Endothelial cell of umbilical vein (primary cell): ENCODE data around the gene FAM83D. TPM values are rescaled to one million over a fixed set of nuclear protein-coding genes. Genes with fewer than 3 reads are reported as not detected.
A peak's percentile ranks its signal among the peaks of the same experiment; 100 is the strongest.

Experiments used
- BruUV-seq: library from RNA; stranded (reverse); fragments of 400-500 nt; replicated peaks from 2 replicates; lab custom pipeline; 2021; lab: Mats Ljungman, UMichigan
- CTCF ChIA-PET: fragments of 300-600, 350-600 bp; sonication (Branson Sonifier 250); formaldehyde crosslinking; loops from one replicate; lab custom pipeline; 2021; ENCODE audit warnings: antibody characterized with exemption, inconsistent platforms; lab: Charles Lee
- POLR2A ChIA-PET: fragments of 300-600, 350-600 bp; sonication (Branson Sonifier 250); formaldehyde crosslinking; loops from one replicate; lab custom pipeline; 2021; ENCODE audit warnings: antibody characterized with exemption, inconsistent platforms; lab: Charles Lee
- DNase-seq: peaks from one replicate; pipeline ENCODE4 v3.0.0-alpha.2; 2011; ENCODE audit warnings: low read depth, low spot score
- FAIRE-seq: peaks from 2 replicates; lab custom pipeline; 2011; peaks lifted over from hg19 to GRCh38; lab: Jason Lieb, UNC
- H2AFZ ChIP-seq: 2 replicates; pipeline ENCODE4 v1.6.0; 2012; ENCODE audit warnings: low read depth, low read length, control low read depth, inconsistent platforms
- H3K27ac ChIP-seq: 2 replicates; pipeline ENCODE4 v1.5.1; 2011; ENCODE audit warnings: low read depth, mild to moderate bottlenecking, control low read depth, low read length, moderate library complexity; ENCODE audit not compliant: insufficient read depth
- H3K27me3 ChIP-seq, 2 experiments: 2 replicates each; pipeline versions ENCODE4 v1.6.0 to v1.6.1; 2011; ENCODE audit warnings: low read length in 2 of 2, mixed read lengths in 1 of 2; ENCODE audit not compliant: control insufficient read depth in 2 of 2, insufficient read depth in 2 of 2
- H3K36me3 ChIP-seq, 2 experiments: 2 replicates in 1 of 2; 3 replicates in 1 of 2; pipeline ENCODE4 v1.5.1; 2011; ENCODE audit warnings: low read length in 2 of 2, mild to moderate bottlenecking in 1 of 2, moderate library complexity in 1 of 2; ENCODE audit not compliant: control insufficient read depth in 2 of 2, insufficient read depth in 2 of 2; ENCODE audit errors: extremely low read depth in 1 of 2
- H3K4me1 ChIP-seq: 3 replicates; pipeline ENCODE4 v1.5.1; 2011; ENCODE audit warnings: mild to moderate bottlenecking, low read length; ENCODE audit not compliant: control insufficient read depth, insufficient read depth; ENCODE audit errors: extremely low read depth
- H3K4me2 ChIP-seq: 2 replicates; pipeline ENCODE4 v1.6.1; 2011; ENCODE audit warnings: low read length, control low read depth, mixed read lengths; ENCODE audit not compliant: insufficient read depth
- H3K4me3 ChIP-seq, 3 experiments: fragments of 200-600 bp in 1 of 3; sonication (generic), shearing (Covaris generic) in 1 of 3; replicated peaks in 1 of 3; 2 replicates each; pipeline ENCODE4 v1.5.1; 2011 to 2016; ENCODE audit warnings: control low read depth in 3 of 3, low read length in 3 of 3, mild to moderate bottlenecking in 2 of 3, inconsistent platforms in 1 of 3, low read depth in 1 of 3, moderate library complexity in 1 of 3; ENCODE audit not compliant: insufficient read depth in 1 of 3
- H3K79me2 ChIP-seq: 2 replicates; pipeline ENCODE4 v1.6.0; 2012; ENCODE audit warnings: low read length, inconsistent platforms; ENCODE audit not compliant: control insufficient read depth, insufficient read depth
- H3K9ac ChIP-seq: replicated peaks from 2 replicates; pipeline ENCODE3; 2011; ENCODE audit warnings: low read length, control low read depth; ENCODE audit not compliant: insufficient read depth; ENCODE audit errors: extremely low read depth
- H3K9me1 ChIP-seq: replicated peaks from 3 replicates; pipeline ENCODE4 v1.6.0; 2011; ENCODE audit warnings: mild to moderate bottlenecking, low read length; ENCODE audit not compliant: control insufficient read depth, insufficient read depth; ENCODE audit errors: extremely low read depth
- H3K9me3 ChIP-seq: replicated peaks from 2 replicates; pipeline ENCODE4 v1.5.1; 2012; ENCODE audit warnings: low read length, inconsistent platforms; ENCODE audit not compliant: control insufficient read depth, insufficient read depth
- H4K20me1 ChIP-seq: replicated peaks from 2 replicates; pipeline ENCODE3; 2011; ENCODE audit warnings: mild to moderate bottlenecking, low read length; ENCODE audit not compliant: control insufficient read depth, insufficient read depth; ENCODE audit errors: extremely low read depth
- CTCF ChIP-seq, 2 donors: IDR thresholded peaks; 1 replicate in 1 of 2; 2 replicates in 1 of 2; pipeline ENCODE4 v1.5.1; 2011; ENCODE audit warnings: low read length in 2 of 2, mild to moderate bottlenecking in 2 of 2, moderate library complexity in 2 of 2, control low read depth in 1 of 2, inconsistent platforms in 1 of 2, low read depth in 1 of 2; ENCODE audit not compliant: insufficient read depth in 1 of 2; ENCODE audit errors: extremely low read depth in 1 of 2
- EZH2 ChIP-seq: IDR thresholded peaks from 2 replicates; pipeline ENCODE4 v1.6.1; 2012; ENCODE audit warnings: borderline replicate concordance, low read depth, mild to moderate bottlenecking, moderate library complexity, low read length, inconsistent platforms; ENCODE audit not compliant: severe bottlenecking
- JUN ChIP-seq: IDR thresholded peaks from 2 replicates; pipeline ENCODE4 v1.6.1; 2011; ENCODE audit warnings: borderline replicate concordance, low read depth; ENCODE audit not compliant: insufficient read length, insufficient read depth
- MAX ChIP-seq: IDR thresholded peaks from 2 replicates; pipeline ENCODE4 v1.6.1; 2011; ENCODE audit not compliant: insufficient read depth, insufficient read length
- MYC ChIP-seq: IDR thresholded peaks from one replicate; pipeline ENCODE4 v1.6.1; 2011; ENCODE audit warnings: mild to moderate bottlenecking, low read depth, low read length
- POLR2A ChIP-seq: IDR thresholded peaks from 2 replicates; pipeline ENCODE4 v1.6.1; 2012; ENCODE audit warnings: low read depth, mild to moderate bottlenecking, control low read depth, low read length
- POLR2AphosphoS5 ChIP-seq: IDR thresholded peaks from 2 replicates; pipeline ENCODE4 v1.6.1; 2012; ENCODE audit warnings: low read depth, mild to moderate bottlenecking, control low read depth, low read length, moderate library complexity; ENCODE audit not compliant: insufficient read depth
- dilution Hi-C: fragments of 300-500 bp; cut with MboI; formaldehyde crosslinking; loops from one replicate; pipeline ENCODE4 v1.15.0; 2019; ENCODE audit warnings: low sequenced_read_pairs; ENCODE audit not compliant: extremely low pct_ligation_motif_present
- intact Hi-C: fragments of 100-400 bp; cut with micrococcal nuclease; formaldehyde crosslinking; loops from one replicate; pipeline ENCODE4 v1.10.0; 2022
- polyA plus RNA-seq, 4 experiments: library from polyadenylated mRNA; depleted of rRNA in 3 of 4; stranded (reverse) in 3 of 4; unstranded in 1 of 4; fragments of >200 nt; gene quantifications; 2 replicates each; pipeline versions ENCODE4 v1.2.1 to v1.2.3, GENCODE V29; 2011 to 2012; ENCODE audit warnings: missing spikeins in 1 of 4
- total RNA-seq: library from RNA; stranded (reverse); gene quantifications from 2 replicates; pipeline ENCODE4 v1.2.3, GENCODE V29; 2021

The FAM83D gene
- total and polyA plus RNA-seq, 2 donors (not counting 3 experiments of a cell fraction or from before 2014, with no cell fraction given), result 41.0 to 46.0 TPM

DNA sequence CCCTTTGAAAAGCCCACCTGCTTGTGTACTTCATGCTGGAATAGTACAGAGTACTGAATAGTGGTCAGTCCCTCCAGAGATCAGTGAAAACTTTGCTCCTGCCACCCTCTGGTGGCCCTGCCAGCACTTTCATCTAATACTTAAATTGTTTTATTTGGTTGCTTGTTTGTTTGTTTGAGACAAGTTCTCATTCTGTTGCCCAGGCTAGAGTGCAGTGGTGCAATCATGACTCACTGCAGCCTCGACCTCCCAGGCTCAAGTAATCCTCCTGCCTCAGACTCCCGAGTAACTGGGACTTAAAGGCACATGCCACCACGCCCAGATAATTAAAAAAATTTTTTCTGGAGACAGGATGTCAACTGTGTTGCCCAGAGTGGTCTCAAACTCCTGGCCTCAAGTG is 9.1 kb downstream of the FAM83D start:
- BruUV-seq, result no TSS peak
- no peak overlapping the region for H3K4me3 ChIP-seq
- dilution Hi-C loops, result no loop called here
- no peak overlapping the region for H3K4me2 ChIP-seq
- no peaks in the 10 kb centered on the region for H3K9me3 ChIP-seq
- H3K9me1 ChIP-seq, result no peaks in the 10 kb centered on the region
- H3K79me2 ChIP-seq, result peaks cover 100% of the 10 kb centered on the region
- FAIRE-seq (no peak), DNase-seq (peak; percentile 63)
- peaks cover 25% of the 10 kb centered on the region for H3K4me1 ChIP-seq
- no peaks in the 10 kb centered on the region for H3K36me3 ChIP-seq
- H3K27ac ChIP-seq, result no peak overlapping the region
- no peaks in the 10 kb centered on the region for H3K27me3 ChIP-seq
- intact Hi-C loops, result loop anchor here (1.0 kb wide), 3 partner anchors 9 to 286 kb away; partner anchors contain the start of gene FAM83D
- no peaks in the 10 kb centered on the region for H4K20me1 ChIP-seq
- ChIA-PET POLR2A (no interaction called here), CTCF (no interaction called here)
- no peak for TF ChIP-seq EZH2
- TF ChIP-seq POLR2AphosphoS5, result no peak
- TF ChIP-seq CTCF (IDR thresholded peaks at IDR 0.05; ENCODE audit: extremely low read depth in 1 of 2, insufficient read depth in 1 of 2, low read depth in 1 of 2, low read length in 2 of 2), result peak; percentile 23 to 37
- no peak for TF ChIP-seq POLR2A
- no peak for TF ChIP-seq MAX
- no peak for TF ChIP-seq JUN
- TF ChIP-seq MYC, result no peak
- H3K9ac ChIP-seq, result no peak overlapping the region
- H2AFZ ChIP-seq, result no peak overlapping the region
